ENCODE measurements around the gene ASB15.

- TF ChIP-seq EZH2 (optimal IDR thresholded peaks at IDR 0.05; ENCODE audit: low read depth, low read length) (no peak), CTCF (IDR thresholded peaks at IDR 0.05; ENCODE audit: low read length) (peak; percentile 60), EZH2phosphoT487 (IDR thresholded peaks at IDR 0.05; ENCODE audit: low read length) (no peak)
These were observed 81.1 kb downstream of the ASB15 start for GRCh38 chr7:123682690-123683089.
